Amniotic epithelial cell (primary cell): Measurements from ENCODE around the gene THEM4.
"Not testable (repeated sequence)": the region's sequence is repeated elsewhere in the genome, so short reads cannot be mapped to it uniquely, and the experiment has no call there.

Experiments
- DNase-seq: peaks from one replicate; pipeline ENCODE4 v3.0.0-alpha.2; 2010; ENCODE audit warnings: low read depth

Gene THEM4

GRCh38 chr1:151858886-151859665 lies 50.2 kb downstream of the THEM4 start:
- no peak for DNase-seq

GRCh38 chr1:151858030-151858746 lies 51.1 kb downstream of the THEM4 start:
- DNase-seq = no peak

- DNase-seq = no peak
Measured at GRCh38 chr1:151855933-151856332, 53.4 kb downstream of the THEM4 start.

- not testable (repeated sequence) for DNase-seq
Measured at GRCh38 chr1:151855516-151855915, 53.8 kb downstream of the THEM4 start.

- no peak for DNase-seq
Measured at GRCh38 chr1:151854658-151855057, 54.7 kb downstream of the THEM4 start.

GRCh38 chr1:151853411-151853943 lies 55.8 kb downstream of the THEM4 start, which contains the start of gene THEM5:
Gene THEM5 (minus strand): TSS chr1:151853712. CDS start chr1:151853565, 147 bp downstream.
- DNase-seq = no peak

GRCh38 chr1:151852733-151853132 lies 56.6 kb downstream of the THEM4 start:
- DNase-seq = no peak

GRCh38 chr1:151851886-151852285 lies 57.4 kb downstream of the THEM4 start:
- no peak for DNase-seq

GRCh38 chr1:151849871-151850270 lies 59.4 kb downstream of the THEM4 start:
- DNase-seq = no peak

- DNase-seq = no peak
Measured at GRCh38 chr1:151849126-151849525, 60.2 kb downstream of the THEM4 start.

- DNase-seq = no peak
Measured at GRCh38 chr1:151847867-151848596, 61.3 kb downstream of the THEM4 start.

GRCh38 chr1:151846686-151847237 lies 62.5 kb downstream of the THEM4 start:
- no peak for DNase-seq

GRCh38 chr1:151846062-151846568 lies 63.2 kb downstream of the THEM4 start:
- peak; percentile 51 for DNase-seq

- no peak for DNase-seq
Measured at GRCh38 chr1:151843398-151843797, 65.9 kb downstream of the THEM4 start.

GRCh38 chr1:151841141-151841540 lies 68.2 kb downstream of the THEM4 start:
- peak; percentile 33 for DNase-seq

GRCh38 chr1:151840421-151840820 lies 68.9 kb downstream of the THEM4 start:
- no peak for DNase-seq

- no peak for DNase-seq
Measured at GRCh38 chr1:151839457-151840403, 69.6 kb downstream of the THEM4 start, which contains the start of gene C2CD4D. Gene C2CD4D (minus strand): TSS chr1:151839820. CDS start chr1:151838989, 831 bp downstream.

GRCh38 chr1:151839082-151839412 lies 70.3 kb downstream of the THEM4 start:
- DNase-seq = no peak

- no peak for DNase-seq
Measured at GRCh38 chr1:151838222-151839081, 70.9 kb downstream of the THEM4 start.

GRCh38 chr1:151837884-151838221 lies 71.5 kb downstream of the THEM4 start:
- no peak for DNase-seq
